HPDE6-E6E7 (cell line): ENCODE results near the gene SMYD5.

Source experiments
- DNase-seq: peaks from one replicate; pipeline ENCODE4 v3.0.0; 2011; ENCODE audit warnings: missing footprints; ENCODE audit errors: extremely low spot score

SMYD5 gene

DNA sequence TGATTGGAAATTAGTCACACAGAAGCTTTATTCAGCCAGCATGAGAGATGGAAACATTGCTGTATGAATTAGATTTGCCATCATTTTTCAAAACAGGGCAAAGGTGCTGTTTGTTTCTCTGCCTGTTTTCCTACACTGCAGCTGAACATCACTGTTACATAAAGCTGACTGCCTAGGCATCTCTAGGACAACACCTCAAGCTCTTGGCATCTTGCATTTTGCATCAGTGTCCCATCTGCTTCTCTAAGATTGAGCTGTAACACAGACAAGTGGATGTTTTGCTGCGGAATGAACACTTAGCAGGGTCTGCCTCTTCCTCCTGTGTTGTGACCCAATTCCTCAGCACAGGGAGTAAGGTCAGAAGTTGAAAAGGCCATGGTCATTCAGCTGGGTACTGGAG, 24.9 kb downstream of the SMYD5 start:
- DNase-seq, result no peak

DNA sequence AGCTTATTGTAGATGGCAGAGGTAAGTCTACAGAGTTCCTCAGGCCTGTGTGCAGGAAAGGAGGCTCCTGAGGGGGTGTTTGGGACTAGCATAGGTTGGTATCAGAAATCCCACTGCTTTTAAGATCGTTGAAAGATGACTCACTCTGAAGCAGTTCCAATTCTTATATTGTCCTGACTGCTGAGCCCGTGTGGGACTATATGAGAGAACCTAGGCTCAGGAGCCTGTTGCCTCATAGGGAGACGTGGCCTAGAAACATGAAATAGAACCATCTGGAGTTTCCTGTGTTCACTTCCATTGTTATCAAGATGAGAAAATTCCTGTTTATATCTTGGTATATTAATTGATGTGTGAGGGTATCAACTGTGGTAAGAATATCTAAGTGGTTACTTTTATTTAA, 25.7 kb downstream of the SMYD5 start:
- DNase-seq, result no peak

DNA sequence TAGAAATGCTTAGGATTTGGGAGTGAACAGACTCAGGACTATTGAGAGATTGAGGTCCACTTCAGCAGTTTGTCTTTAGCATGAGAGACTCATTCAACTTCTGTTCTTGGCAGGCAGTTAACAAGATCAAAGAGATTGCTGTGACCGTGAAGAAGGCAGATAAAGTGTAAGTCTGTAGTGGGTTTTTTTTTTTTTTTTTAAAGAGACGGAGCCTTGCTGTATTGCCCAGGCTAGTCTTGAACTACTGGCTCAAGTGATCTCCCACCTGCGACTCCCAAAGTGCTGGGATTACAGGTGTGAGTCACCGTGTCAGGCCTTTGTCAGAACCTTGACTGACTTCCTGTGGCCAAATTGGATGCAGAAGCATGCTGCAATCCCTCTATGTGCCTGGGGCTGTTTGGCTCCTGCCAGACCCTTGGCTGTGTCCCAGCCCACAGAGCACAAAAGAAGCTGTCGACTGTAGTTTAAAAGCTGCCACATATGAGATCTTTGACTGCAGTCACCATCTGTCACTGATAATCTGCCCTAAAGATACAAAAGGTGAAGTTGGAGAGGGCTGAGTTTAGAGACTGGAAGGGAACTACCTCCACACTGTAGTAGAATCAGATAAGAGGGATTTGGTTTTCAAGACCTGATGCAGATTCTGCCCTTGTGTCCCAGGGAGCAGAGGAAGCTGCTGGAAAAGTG, 30.0 kb downstream of the SMYD5 start:
- peak; percentile 78 for DNase-seq

DNA sequence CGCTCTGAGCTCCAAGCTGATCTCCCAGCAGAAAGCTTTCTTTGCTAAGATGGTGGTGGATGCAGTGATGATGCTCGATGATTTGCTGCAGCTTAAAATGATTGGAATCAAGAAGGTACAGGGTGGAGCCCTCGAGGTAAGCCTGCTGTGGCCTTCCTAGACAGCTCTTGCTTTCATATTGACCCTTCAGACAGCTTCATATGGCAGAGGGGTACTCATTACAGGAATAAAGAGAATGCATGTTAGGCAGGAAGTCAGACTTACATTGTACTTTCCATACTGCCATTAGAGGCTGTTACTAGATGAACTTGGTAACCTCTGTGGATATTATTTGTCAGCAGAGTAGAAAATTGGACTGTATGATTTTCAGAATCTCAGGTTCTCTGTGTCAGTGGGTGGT, 30.5 kb downstream of the SMYD5 start:
- no peak for DNase-seq

DNA sequence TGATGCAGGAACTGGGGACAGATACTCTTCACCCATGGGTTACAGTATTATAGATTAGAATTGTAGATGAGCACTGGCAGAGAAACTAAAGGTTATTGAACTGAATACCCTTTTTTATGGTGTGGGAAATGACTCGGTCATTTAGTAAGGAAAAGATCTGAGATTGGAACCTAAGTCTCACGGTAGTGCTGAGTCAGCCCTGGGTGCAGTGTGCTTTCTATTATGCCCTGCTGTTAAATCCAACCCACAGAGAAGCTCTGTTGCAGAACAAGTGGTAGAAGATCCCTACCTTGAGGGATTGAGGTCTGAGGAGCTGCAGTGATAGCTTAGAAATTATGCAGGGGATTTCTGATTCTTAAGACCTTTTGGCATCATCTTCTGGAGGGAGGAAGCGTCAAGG, 32.8 kb downstream of the SMYD5 start:
- no peak for DNase-seq

DNA sequence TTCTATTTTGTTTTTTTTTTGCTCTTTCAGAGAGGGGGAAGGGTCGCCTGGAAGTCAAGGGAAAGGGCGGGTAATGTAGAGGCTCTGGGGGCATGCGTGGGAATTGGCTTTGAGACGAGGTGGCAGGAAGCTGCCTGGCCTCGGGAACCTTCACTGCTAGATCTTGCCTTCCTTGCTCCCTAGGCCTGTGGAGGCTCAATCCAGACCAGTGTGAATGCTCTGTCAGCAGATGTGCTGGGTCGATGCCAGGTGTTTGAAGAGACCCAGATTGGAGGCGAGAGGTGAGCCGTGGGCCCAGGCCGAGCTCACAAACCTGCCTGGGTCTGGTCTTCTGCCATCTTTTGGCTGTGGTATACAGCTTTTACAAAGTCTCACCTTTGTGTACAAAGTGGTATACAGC, 35.6 kb downstream of the SMYD5 start:
- no peak for DNase-seq

DNA sequence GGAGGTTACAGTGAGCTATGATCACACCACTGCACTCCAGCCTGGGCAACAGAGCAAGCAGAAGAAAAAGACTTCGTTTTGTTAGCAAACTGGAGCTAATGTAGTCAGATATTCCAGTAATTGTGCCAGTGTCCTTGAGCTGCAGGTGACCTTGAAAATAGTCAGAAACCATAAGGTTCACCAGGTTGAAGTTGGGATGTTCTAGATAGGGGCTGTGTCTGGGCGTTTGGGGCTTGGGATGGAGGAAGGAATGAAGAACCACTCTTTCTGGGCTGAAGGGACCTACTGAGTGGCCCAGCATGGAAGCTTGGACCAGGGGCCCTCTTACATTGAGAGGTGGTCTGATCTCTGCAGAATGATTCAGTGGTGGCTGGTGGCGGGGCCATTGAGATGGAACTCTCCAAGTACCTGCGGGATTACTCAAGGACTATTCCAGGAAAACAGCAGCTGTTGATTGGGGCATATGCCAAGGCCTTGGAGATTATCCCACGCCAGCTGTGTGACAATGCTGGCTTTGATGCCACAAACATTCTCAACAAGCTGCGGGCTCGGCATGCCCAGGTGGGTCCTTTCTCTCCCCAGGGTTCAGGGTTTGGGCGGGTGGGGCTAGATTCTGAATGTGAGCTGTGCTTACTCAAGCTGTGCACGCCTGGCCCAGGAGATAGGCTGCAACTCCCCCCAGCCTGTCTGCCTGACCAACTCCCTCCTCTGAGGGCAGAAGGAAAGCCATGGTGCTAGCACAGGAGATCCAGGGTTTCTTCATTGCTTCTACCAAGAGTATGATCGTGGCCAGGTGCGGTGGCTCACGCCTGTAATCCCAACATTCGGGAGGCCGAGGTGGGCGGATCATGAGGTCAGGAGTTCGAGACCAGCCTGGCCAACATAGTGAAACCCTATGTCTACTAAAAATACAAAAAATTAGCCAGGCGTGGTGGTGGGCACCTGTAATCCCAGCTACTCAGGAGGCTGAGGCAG, 37.1 kb downstream of the SMYD5 start:
- DNase-seq, result no peak

DNA sequence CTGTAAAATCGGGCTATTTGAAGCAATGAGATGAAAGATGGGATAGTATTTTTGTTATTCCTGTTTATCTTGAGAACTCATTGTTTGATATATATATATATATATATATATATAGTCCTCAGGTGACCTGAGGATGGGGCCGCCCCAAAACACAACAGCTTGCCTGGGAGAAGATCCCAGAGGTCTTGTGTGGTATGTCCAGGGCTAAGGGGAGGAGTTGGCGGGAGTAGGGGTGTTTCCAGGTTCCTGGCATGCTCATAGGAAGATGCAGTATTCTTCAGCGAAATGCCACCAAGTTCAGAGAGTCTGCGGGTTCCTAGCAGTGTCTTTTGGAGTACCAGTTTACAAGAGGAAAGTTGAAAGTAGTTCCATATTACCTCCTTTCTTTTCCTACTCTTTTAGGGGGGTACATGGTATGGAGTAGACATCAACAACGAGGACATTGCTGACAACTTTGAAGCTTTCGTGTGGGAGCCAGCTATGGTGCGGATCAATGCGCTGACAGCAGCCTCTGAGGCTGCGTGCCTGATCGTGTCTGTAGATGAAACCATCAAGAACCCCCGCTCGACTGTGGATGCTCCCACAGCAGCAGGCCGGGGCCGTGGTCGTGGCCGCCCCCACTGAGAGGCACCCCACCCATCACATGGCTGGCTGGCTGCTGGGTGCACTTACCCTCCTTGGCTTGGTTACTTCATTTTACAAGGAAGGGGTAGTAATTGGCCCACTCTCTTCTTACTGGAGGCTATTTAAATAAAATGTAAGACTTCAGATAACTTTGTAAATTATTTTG, 38.4 kb downstream of the SMYD5 start:
- no peak for DNase-seq

DNA sequence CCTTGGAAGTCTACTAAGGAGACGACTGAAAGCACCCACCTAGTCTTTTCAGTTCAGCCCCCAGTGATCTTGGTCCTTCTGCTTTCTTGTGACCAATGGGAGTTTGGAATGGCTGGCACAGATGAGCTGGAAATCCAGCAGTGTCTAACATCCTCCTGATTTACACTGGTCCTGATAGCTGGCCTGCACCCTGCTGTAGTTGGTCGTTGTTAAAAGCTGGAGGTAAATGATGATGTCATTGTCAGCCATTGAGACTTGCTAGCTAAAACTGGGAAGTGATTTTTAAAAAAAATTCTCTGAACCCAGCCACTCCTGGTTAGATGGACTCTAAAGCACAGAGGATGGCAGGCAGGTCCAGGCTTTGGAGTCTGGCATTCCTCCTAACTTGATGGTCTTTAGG, 39.4 kb downstream of the SMYD5 start:
- DNase-seq, result no peak

DNA sequence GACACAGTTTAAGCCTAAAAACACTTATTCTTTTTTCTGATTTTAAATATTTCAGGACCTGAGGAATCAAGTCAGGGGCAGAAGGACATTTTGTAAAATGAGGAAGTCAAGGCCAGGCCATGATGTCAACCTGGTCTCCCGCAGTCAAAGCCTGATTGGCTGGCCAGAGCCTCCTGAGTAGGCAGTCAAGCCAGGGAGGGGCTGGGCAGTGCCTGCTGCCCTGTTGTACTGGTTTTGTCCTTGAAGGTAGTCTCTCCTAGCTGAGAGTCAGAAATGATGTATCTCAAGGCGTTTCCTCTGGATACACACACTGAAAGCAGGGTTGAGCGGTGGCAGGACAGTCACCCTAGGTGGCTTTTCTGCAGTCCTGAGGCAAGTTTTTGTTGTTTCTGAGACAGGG, 39.9 kb downstream of the SMYD5 start:
- peak; percentile 49 for DNase-seq

DNA sequence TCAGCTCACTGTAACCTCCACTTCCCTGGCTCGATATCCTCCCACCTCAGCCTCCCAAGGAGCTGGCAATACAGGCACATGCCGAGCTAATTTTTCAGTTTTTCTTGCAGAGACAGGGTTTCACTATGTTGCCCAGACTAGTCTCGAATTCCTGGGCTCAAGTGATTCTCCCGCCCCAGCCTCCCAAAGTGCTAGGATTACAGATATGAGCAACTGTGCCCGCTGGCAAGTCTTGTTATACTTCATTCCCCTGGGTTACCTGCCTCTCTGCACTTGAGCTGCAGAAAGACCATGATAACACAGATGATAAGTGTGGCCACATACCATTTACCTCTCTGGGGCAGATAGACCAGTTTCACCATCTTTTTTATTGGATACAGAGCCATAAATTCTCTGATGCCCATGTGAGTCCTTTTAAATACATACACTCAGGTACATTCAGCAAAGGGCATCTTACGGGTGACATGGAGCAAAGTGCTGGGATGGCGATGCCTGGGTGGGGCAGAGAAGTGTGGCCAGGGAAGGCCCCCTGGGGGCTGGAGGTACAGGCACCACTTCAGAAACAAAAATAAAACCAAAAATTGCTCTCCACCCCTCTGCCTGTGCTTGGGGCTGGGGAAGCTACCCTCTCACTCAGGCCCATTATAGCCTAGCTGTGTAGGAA, 40.4 kb downstream of the SMYD5 start:
- no peak for DNase-seq

DNA sequence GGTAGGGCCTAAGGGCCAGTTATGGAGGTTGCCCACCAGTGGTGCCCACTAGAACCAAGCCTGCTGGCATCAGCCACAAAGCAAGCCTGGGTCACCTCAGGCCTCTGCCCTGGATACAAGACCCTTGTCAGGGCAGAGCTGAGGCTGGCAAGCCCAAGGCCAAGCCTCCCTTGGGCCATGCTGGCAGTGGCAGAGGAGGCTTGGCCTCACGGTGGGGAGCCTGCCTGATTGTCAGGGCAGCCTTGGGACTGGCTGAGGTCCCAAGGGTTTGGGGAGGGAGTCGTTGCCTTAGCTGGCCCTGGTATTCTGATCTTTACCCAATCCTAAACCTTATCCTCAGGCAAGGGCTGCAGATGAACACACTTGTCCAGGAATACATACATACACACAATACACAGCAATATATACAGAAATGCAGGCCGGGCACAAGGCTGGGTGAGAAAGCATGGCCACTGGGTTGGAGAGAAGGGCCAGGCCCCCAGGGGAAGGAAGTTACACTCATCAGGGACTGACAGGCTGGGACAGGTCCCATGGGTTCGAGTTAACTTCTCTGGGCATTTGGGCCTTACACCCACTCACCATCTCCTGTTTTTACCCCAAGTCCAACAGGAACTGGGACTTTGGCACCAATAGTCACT, 41.1 kb downstream of the SMYD5 start:
- peak; percentile 41 for DNase-seq

DNA sequence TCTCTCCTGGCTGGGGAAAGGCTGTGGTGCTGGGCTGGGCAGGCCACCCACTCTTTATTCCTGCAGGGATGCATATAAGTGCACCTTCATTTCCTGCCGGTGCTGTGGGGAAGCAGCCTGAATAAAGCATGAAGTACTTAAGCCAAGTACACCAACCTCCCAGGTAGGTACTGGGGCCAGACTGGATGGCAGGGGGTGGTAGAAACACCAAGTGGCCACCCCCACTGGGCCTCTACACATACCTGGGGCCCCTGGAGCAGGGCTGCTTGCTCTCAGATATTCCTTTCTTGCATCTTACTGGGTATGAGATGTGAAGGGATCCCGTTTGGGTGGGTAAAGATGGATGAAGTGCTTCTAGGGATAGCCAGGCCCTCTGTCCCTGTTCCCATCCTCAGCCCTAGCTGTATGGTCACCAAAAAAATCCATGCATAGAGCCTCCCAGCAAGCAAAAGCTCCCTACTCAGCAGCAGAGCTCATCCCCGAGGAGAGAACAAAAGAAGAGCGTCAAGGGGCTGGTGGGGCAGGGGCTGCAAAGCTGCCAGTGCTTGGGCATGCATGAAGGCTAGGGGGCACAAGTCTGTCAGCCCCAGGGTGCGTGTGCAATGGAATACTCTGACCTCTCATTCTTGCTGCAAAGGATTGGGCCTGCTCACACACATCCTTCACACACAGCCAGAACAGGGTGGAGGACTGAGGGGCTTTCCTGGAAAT, 42.0 kb downstream of the SMYD5 start:
- DNase-seq, result no peak

DNA sequence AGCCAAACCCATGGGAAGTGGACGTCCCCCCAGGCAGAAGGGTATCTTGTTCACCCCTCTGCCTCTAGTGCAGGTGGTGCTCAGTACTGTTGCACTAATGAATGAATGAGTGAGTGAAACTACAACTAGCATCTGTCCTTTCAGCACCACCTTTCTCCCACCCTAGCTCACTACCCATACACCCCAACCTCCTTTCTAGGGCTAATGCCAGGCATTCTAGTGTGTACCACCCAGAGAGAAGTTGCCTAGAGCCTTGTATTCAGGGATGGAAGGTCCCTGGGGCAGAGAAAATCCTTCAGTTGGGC, 42.5 kb downstream of the SMYD5 start:
- no peak for DNase-seq

DNA sequence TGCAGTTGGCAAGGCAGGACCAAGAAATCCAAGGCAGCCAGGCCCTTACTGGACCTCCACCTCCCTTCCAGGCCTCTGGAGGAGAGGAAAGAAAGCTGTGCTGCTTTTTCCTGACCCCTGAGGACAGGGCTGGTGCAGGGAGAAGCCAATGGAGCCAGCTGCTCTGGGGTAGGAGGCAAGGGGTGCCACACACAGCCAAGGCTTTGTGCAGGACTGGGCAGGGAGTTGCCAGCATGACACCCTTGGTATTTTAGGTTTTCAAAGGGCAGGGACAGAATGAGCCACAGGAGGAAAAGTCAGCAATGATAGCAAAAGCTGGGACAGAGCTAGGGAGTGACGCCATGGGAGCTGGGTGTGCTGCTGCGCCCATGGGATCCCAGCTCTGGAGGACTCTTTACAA, 43.0 kb downstream of the SMYD5 start:
- no peak for DNase-seq

DNA sequence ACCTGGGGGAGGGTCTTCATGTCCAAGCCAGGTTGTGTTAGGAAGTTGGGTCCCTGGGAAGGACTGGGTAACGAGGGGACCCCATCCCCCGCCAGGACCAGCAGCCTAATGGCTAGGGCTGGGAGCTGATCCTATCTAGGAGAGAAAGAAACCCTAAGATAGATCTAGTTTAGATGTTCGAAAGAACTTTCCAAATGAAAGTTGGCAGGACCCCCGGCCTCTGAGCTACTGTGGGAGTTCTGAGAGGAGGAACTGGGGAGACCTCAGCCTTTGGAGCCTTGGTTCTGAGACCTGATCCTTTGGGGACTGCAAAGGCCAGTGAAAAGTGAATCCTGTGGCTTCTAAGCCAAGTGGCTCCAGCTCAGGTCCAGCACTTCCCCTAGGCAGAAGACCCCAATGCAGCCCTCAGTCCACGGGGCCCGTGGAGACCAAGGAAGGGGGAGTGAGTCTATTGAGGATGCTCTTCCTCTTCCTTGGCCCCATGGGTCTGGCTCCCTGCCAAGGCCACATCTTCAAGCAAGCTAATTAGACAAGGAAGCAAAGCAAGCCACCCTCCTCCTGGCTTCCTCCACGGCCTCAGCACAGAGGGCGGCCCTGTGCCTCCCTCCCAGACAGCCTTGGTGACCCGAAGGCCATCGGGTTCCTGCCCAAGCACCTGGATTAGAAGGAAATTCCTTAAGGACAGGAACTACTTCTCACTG, 43.5 kb downstream of the SMYD5 start:
- no peak for DNase-seq

DNA sequence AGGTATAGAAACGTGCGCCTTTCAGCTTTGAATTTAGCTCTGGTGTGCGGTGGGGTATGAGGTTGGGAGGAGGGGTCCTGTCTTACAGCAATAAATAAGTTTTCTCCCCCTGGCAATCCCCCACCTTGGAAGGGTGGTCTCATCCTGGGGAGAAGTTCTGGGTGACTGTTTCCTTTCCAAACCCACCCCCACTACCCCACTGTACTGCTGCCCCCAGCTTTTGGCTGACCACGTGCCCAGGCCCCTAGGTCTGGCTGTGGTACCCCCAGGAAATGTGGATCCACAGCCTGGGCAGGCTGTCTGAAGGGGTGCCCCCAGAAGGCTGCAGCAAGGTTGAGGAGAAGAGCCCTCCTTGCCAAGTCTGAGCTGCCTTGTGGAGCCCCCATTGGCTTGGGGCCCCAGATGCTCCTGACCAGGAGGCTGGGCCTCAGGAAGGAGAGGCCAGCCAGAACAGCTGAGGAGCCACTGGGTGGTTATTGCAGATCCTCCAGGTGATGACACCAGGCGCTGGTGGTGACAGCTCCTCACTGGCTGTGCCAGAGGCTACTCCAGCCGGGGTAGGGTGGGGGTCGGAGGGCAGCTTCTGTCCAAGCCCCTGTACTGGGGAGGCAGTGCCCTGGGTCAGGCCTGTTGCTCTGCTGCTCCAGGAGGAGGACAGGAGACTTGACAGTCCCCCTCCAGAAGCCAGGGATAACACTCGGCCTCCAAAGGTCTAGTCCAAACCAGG, 44.3 kb downstream of the SMYD5 start:
- no peak for DNase-seq

DNA sequence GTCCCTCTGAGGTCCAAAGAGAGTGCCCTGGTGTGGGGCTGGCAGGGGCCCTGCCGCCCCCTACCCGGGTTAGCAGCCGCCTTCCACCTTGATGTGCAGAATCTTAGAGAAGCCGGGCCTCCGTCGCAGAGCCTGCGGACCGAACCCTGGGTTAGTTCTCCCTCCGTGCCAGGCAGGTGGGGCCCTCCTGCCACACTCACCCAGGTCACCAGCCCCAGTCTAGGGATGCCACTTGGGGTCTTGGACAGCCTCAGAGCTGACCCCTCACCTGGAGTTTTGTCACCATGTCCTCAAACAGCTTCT, 44.8 kb downstream of the SMYD5 start:
- no peak for DNase-seq

DNA sequence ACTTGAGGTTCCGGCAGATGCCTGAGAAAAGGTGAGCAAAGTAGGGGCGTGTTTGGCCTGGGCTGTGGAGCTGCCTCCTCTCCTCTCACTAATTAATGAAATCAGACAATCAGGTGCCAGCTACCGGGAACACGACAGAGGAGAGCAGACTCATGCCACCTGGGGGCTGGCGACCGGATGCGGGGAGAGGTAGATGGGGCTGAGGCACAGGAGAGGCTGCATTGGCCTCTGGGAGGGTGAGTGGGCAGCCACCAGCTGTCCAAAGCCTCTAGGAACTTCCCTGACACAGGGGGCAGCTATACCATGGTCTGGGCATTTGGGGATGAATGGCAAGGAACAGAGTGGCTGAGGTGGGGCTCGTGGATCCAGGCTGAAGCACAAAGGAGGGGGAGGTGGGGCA, 45.2 kb downstream of the SMYD5 start:
- no peak for DNase-seq
